ENCODE data around the gene CDC42BPG.

- TF ChIP-seq CTCF (IDR thresholded peaks at IDR 0.05; ENCODE audit: low read depth, low read length) = no peak
- TF ChIP-seq EZH2phosphoT487 (IDR thresholded peaks at IDR 0.05; ENCODE audit: low read depth) = no peak
These were observed 31.1 kb upstream of the CDC42BPG start for GRCh38 chr11:64875369-64876228.

Measured in OCI-LY3 (cell line).